Measurements from ENCODE around the gene DNAJC5G.

DNAJC5G gene, protein sequence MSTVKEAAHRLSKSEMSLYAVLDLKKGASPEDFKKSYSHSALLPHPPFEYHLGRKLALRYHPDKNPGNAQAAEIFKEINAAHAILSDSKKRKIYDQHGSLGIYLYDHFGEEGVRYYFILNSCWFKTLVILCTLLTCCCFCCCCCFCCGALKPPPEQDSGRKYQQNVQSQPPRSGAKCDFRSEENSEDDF

DNA sequence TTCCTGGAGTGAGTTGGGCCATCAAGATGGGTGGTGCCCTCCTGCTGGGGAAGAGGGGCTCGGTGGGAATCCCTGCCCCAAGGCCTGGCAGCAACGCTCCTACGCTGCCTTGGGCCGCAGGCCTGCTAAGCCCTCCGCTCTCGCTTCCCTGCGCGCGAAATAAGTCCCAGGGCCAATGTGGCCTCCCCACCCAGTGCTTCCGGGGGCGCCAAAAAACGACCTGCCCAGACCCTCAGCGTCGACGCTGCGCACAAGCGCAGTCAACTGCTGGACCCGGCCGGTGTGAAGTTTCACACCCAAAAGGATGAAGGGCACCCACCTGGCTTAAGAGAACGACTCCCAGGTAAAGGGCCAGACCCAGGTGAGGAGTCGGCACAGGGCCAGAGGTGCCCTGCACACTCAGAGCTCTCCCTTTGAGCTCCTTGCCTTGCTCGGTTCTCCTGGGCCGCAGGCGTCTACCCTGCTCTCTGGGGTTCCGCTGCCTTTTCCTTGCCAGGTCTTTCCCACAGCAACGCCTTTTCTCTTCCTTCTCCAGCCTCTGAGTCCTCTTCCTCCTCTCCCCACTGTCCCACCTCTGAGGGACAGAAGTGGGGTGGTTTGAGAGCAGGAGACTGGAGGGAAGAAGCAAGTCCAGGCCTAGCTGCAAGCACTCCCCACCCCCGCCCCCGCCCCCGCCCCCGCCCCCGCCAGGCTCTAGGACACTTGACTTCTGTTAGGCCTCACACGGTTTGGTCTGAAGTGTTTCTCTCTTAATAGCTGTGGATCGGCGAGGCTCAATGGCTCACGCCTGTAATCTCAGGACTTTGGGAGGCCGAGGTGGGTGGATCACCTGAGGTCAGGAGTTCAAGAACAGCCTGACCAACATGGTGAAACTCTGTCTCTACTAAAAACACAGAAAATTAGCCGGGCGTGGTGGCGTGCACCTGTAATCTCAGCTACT is at the start of gene DNAJC5G:
Gene DNAJC5G, plus strand, starts transcription at position 223 of the 940 bp plus-strand sequence. CDS start 1,296 bp downstream, outside the sequence.
- DNase-seq = no peak

DNA sequence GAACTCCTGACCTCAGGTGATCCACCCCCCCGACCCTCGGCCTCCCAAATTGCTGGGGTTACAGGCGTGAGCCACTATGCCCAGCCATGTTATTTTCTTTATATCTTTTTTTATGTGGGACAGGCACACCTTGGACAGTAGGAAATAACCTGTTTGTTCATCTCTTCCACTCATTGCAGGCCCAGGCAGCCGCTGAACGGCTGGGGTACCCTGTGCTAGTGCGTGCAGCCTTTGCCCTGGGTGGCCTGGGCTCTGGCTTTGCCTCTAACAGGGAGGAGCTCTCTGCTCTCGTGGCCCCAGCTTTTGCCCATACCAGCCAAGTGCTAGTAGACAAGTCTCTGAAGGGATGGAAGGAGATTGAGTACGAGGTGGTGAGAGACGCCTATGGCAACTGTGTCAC is 49.7 kb upstream of the DNAJC5G start:
- no peak for DNase-seq

DNA sequence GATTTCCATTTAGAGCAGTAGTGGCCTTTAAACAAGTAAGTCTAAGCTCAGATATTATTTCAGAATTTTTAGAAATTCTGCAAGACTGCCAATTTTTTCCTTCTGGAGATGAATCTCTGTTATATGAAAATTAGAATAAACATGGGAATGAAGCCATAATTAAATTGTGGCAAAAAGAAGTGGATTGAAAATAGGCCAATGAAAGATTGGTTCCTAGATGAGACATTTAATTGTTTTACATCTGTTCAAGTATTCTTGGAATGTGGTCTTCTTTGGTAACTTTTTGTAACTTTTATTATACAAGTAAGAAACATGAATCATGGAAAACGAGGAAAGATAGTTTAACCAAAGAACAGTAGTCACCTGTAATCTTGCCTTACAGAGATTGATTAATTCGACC is 47.7 kb upstream of the DNAJC5G start:
- no peak for DNase-seq

DNA sequence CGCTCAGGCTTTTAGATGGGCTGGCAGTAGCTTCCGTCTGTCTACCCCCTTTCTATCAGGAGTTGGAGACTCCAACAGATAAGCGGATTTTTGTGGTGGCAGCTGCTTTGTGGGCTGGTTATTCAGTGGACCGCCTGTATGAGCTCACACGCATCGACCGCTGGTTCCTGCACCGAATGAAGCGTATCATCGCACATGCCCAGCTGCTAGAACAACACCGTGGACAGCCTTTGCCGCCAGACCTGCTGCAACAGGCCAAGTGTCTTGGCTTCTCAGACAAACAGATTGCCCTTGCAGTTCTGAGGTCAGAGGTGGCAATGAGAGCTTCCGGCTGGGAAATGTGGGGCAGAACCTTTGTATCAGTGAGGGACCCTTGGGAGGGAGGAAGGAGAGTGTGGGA is 43.3 kb upstream of the DNAJC5G start:
- no peak for DNase-seq

DNA sequence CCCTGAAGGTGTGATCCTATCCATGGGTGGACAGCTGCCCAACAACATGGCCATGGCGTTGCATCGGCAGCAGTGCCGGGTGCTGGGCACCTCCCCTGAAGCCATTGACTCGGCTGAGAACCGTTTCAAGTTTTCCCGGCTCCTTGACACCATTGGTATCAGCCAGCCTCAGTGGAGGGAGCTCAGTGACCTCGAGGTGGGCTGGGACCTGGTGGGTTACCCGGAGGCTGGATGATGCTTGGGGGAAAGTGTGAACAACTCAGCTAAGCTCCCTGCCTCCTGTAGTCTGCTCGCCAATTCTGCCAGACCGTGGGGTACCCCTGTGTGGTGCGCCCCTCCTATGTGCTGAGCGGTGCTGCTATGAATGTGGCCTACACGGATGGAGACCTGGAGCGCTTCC is 41.9 kb upstream of the DNAJC5G start:
- DNase-seq = no peak

DNA sequence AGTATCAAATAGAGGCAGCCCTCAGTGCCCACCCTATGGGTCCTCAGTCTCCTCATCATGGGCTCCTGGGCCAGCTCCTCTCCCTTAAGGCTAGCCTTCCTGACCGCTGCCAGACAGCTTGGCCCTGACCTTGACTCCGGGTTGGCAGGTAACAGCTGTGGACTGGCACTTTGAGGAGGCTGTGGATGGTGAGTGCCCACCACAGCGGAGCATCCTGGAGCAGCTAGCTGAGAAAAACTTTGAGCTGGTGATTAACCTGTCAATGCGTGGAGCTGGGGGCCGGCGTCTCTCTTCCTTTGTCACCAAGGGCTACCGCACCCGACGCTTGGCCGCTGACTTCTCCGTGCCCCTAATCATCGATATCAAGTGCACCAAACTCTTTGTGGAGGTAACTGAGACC is 39.1 kb upstream of the DNAJC5G start:
- DNase-seq = no peak

DNA sequence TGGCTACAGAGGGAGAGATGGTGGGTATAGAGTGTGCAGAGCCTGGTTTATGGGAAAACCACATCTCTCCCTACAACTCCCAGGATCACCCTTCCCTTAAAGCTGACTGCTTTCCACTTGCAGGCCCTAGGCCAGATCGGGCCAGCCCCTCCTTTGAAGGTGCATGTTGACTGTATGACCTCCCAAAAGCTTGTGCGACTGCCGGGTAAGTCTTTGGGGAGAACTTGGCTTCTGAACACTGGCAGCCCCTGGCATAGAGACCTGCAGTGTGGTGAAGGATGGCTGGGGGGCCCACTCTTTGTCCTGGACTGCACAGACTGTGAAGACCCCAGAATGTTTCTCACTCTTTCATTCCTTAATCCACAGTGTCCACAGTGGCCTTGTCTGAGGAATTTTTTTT is 38.6 kb upstream of the DNAJC5G start:
- DNase-seq = no peak

DNA sequence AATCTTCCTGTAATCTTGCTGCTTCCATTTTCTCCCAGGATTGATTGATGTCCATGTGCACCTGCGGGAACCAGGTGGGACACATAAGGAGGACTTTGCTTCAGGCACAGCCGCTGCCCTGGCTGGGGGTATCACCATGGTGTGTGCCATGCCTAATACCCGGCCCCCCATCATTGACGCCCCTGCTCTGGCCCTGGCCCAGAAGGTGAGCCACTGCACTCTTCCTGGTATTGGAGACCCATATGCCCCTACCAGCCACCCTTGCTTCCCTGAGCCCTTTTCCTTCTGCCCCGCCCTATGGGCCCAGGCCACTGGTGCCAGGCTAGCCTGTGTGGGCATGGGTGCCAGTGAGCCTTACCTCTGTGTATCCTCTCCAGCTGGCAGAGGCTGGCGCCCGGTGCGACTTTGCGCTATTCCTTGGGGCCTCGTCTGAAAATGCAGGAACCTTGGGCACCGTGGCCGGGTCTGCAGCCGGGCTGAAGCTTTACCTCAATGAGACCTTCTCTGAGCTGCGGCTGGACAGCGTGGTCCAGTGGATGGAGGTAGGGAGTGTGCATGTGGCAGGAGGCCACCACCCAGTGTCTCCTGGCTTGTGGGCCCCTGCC is 37.8 kb upstream of the DNAJC5G start:
- no peak for DNase-seq

DNA sequence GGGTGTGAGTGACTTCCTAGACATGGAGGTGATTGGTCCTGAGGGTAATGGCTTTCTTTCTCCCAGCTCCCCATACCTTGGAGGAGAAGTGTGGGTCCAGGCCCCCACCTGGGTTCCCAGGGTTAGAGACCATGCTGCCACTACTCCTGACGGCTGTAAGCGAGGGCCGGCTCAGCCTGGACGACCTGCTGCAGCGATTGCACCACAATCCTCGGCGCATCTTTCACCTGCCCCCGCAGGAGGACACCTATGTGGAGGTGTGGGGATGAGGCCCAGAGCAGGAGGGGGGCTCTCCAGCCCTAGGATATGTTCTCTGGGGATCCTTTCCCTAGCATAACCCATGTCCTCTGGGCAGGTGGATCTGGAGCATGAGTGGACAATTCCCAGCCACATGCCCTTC is 36.3 kb upstream of the DNAJC5G start:
- DNase-seq = no peak

DNA sequence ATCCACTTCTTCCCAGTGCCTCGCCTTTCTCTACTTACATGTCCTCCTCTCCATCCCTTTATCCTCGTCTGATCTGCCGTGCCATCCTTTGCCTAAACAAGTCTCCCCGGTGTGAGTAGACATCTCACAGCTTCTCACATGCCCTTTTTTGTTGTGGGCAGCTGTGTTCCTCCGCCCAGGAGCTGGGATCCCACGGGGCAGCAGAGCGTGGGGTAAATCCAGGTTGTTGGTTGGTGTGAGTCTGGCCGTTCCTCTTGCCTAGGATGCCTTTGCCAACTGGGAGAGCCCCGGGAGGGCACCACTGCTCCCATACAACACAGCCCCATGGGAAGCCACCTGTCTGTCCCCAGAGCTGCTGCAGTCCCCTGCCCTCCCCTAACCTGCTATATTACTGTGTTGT is 34.8 kb upstream of the DNAJC5G start:
- no peak for DNase-seq

DNA sequence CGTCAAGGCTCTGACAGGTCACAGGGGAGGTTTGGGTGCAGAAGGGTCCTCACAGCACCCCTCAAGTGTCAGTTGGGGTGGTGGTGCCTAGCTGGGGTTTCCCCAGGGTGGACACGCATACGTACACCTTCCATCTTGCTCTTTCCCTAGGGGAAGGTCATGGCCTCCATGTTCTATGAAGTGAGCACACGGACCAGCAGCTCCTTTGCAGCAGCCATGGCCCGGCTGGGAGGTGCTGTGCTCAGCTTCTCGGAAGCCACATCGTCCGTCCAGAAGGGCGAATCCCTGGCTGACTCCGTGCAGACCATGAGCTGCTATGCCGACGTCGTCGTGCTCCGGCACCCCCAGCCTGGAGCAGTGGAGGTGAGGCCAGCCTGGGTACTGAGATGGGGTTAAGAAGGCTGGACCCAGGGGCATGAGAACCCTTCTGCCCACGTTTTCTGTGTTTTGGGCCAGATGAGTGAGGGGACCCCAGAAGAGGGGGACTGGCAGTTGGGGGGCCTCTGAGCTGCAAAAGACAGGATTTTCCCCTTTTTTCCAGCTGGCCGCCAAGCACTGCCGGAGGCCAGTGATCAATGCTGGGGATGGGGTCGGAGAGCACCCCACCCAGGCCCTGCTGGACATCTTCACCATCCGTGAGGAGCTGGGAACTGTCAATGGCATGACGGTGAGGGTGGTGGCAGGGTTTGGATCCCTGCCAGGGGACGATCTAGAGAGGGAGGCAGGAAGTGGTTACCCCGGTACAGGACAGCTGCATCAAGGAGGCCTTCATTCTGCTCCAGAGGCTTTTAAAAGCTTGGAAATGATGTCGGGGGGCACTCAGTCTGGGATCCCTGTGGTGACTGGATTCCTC is 33.2 kb upstream of the DNAJC5G start:
- no peak for DNase-seq

DNA sequence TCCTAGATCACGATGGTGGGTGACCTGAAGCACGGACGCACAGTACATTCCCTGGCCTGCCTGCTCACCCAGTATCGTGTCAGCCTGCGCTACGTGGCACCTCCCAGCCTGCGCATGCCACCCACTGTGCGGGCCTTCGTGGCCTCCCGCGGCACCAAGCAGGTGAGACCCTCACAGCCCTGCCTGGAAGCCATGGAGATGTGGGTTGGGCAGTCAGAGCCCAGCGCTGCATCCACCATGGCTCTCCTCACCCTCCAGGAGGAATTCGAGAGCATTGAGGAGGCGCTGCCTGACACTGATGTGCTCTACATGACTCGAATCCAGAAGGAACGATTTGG is 32.6 kb upstream of the DNAJC5G start:
- no peak for DNase-seq

DNA sequence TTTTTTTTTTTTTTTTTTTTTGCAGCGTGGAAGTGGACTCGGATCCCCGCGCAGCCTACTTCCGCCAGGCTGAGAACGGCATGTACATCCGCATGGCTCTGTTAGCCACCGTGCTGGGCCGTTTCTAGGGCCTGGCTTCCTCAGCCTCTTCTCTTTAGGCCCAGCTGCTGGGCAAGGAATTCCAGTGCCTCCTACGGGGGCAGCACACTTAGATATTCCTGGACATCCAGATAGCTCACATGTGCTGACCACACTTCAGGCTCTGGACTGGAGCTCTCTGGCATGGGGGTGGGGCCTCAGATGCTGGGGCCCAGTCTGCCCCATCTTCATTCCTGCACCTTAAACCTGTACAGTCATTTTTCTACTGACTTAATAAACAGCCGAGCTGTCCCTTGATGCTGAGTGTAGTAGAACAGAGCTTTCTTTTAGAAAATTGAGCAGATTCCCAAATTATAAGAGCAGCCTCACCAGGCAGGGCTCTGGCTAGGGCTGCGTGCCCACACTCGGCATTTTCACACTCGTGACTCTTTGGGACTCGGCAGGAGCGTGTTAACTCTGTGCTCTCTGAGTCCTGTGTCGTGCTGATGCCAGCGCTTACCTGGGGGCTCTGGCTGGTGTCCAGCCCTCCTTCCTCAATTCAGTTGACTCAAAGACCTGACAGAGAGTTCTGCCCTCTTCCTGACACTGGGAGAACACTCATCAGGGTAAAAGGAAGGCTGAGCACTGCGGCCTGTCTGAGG is 31.7 kb upstream of the DNAJC5G start:
- no peak for DNase-seq

DNA sequence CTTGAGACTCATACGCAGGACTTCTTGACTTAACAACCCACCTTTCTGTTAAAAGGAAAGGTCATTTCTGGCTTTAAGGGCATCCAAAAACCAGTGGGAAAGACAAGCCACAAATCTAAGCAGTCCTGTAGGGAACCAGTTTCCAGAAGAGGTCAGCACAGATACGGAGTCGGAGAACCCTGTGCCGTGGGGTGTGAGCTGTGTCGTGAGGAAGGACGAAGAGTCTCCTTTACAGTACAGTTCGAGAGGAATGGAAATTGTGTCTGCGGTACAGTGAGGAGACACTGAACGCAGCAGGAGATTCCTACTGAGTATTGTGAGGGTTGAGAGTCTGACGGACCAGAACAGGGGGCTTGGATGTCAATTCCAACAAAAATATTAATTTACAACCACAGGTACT is 30.1 kb upstream of the DNAJC5G start:
- no peak for DNase-seq

DNA sequence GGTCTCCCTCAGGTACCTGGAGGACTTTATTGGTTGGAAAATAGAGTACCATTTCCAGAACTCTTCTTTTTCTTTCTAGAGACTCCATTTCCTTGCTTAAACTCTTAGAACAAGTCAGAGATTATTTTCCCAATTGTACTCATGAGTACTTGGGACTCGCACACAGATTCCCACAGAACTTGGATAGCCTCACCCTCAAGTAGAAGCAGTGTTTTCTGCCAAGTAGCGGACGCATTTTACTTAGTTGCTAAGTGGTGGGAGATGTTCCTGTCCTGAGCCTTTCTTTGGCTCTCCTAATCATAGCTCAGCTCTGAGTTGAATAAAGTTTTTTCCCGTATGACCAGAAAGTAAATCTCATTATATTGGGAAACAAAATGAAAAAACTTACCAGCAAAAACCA is 29.6 kb upstream of the DNAJC5G start:
- DNase-seq = no peak

DNA sequence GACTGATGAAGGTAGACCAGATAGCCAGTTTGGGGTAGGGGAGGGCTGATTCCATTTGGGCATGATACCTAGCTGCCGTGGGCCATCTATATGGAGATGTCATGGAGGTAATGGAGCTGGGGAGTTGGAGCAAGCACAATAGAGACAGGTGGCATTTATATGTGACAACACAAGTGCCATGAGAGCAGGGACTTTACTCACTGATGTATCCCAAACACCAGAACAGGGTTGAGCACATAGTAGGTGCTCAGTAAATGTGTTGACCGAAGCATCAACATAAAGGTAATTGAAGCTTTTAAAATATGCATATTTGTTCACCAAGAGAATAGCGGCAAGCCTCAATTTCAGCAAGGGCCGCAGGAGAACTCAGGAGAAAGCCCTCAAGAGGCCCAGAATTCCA is 27.3 kb upstream of the DNAJC5G start:
- DNase-seq = no peak

DNA sequence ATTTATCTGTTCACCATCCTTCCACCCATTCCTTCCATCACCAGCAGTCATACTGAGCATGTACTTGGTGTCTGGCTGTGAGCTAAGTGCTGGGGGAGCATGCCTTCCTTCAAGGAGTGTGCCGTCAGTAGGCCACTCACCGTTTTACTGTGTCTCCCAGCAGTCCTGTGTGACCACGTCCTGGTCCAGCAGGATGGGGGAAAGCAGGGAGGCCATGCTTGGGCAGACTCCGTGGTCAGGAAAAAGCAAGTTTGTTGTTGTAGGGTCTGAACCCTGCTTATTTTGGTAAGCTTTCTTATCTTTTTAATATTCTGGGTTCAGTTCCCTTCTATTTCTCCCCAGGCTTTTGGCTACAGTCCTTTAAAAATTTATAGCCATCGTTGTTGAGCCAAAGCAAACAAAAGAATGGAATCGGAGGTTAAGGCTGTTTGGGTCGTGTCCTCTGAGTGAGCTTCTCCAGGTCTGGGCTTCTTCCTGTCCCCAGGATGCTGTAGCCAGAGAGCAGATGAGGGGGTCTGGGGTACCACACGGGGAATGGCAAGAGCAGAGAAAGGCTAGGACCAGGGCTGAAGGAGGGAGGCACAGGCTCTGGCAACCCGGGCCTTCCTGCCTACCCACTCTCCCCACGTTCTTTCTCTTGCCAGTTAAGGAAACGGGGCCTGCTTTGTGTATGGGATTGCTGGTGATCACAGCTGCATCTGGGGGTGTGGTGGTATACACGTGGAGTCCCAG is 25.9 kb upstream of the DNAJC5G start:
- DNase-seq = no peak

DNA sequence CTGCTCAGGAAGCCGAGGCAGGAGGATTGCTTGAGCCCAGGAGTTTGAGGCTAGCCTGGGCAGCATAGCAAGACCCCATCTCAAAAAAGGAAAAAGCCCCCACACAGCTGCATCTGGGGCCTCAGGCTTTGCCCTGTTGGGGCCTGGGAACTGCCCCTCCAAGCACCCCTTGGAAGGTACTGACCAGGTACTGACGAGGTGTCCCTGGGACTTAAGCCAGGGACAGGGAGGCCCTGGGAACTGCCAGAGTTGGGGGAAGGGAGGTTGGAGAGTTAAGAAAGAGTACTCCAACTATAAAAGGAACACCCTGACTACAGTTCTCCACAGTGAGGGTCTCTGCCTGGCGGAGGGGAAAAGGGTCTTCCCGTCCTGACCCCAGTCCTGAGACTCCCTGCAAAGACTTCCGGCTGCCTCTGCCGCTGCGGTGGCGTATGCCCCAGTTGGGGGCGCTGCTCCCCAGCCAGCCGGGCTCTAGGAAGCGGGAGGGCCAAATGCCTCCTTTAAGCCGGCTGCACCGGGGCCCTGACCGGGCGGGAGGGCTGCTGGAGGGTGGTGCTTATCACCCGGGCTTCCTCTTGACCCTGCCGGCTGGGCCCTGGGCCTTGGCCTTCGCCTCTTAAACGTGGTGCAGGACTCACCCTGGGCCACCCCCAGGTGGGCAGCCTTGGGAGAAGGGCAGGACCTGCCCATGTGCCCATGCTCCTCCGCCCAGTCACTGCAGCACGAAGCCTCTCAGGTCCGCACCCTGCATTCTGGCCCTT is 25.2 kb upstream of the DNAJC5G start:
- DNase-seq = peak; percentile 28 to 32

DNA sequence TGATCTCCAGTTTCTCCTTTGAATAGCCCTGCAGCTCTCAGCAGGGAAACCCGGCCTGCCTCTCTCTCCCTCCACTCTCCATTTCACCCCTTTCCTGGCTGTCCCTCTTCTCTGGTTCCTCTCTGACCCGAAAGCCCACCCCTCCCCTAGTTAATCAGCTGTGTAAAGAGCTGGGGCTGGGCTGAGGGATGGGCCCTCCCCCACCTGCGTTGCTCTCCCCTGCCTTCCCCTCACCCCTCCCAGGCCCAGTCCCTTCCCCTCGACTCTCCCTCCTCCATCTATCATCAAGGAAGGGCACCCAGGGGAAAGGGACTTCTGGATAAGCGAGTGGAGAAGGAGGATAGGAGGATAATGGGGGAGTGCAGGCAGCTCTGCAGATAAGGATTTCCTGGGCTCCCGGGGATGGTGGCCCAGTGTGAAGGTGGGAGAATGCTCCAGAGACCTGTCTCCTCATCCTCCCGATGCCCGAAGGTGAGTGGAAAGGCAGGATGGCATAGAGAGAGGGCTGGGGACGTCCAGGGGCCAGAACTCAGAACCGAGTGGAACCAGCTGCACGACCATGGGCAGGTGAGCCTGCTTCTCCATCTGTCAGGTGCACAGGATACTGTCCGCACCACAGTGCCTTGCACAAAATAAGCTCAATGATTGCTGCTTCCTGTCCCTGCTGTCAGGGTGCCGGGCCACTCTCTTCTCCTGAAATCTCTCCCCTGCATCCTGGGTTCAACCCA is 24.4 kb upstream of the DNAJC5G start:
- no peak for DNase-seq

DNA sequence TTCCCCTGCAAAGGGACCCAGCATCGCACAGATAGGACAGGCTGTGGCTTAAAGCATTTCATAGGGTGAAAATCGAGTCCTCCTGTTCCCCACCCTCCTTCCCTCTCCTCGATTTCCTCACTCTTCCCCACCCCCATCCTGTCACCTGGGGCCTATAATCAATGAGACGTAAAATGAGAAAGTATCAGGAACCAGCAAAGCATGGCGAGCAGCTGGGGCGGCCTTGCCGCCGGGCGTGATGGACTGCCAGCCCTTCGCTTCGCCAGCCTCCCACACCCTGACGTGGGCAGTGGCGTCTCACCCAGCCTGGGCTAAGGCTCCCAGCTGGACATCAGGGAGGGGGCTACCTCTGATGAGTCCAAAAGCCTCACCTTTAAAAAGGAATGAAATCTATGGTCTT is 23.5 kb upstream of the DNAJC5G start:
- DNase-seq = no peak
